Measurements from ENCODE around the gene SLC30A2.

Gene SLC30A2

GRCh38 chr1:26012864-26013263 is 33.1 kb downstream of the SLC30A2 start:
- TF ChIP-seq CTCF (conservative IDR thresholded peaks at IDR 0.05; ENCODE audit: control insufficient read depth, insufficient read depth, low read depth, low read length), result no peak
- DNase-seq (ENCODE audit: low read depth), result no peak

GRCh38 chr1:26010825-26011224 is 35.1 kb downstream of the SLC30A2 start:
- no peak overlapping the region for H3K4me3 ChIP-seq (ENCODE audit: control insufficient read depth, low read depth, low read length)
- TF ChIP-seq CTCF (conservative IDR thresholded peaks at IDR 0.05; ENCODE audit: control insufficient read depth, insufficient read depth, low read depth, low read length), result no peak
- DNase-seq (ENCODE audit: low read depth), result no peak

More at GRCh38 chr1:26012864-26013263, 33.1 kb downstream of the SLC30A2 start:
- no peak overlapping the region for H3K4me3 ChIP-seq (ENCODE audit: control insufficient read depth, low read depth, low read length)

GRCh38 chr1:26009796-26010447 is 36.0 kb downstream of the SLC30A2 start:
- H3K4me3 ChIP-seq (ENCODE audit: control insufficient read depth, low read depth, low read length), result no peak overlapping the region
- DNase-seq (ENCODE audit: low read depth), result no peak
- no peak for TF ChIP-seq CTCF (conservative IDR thresholded peaks at IDR 0.05; ENCODE audit: control insufficient read depth, insufficient read depth, low read depth, low read length)

GRCh38 chr1:26006710-26007109 is 39.2 kb downstream of the SLC30A2 start:
- no peak for TF ChIP-seq CTCF (conservative IDR thresholded peaks at IDR 0.05; ENCODE audit: control insufficient read depth, insufficient read depth, low read depth, low read length)
- H3K4me3 ChIP-seq (ENCODE audit: control insufficient read depth, low read depth, low read length), result no peak overlapping the region
- DNase-seq (ENCODE audit: low read depth), result no peak

GRCh38 chr1:26005434-26006105 is 40.3 kb downstream of the SLC30A2 start:
- no peak for DNase-seq (ENCODE audit: low read depth)
- TF ChIP-seq CTCF (conservative IDR thresholded peaks at IDR 0.05; ENCODE audit: control insufficient read depth, insufficient read depth, low read depth, low read length), result no peak
- no peak overlapping the region for H3K4me3 ChIP-seq (ENCODE audit: control insufficient read depth, low read depth, low read length)

- TF ChIP-seq CTCF (conservative IDR thresholded peaks at IDR 0.05; ENCODE audit: control insufficient read depth, insufficient read depth, low read depth, low read length), result no peak
- no peak for DNase-seq (ENCODE audit: low read depth)
These were observed 42.2 kb downstream of the SLC30A2 start for GRCh38 chr1:26003756-26004155.

More at GRCh38 chr1:26003756-26004155, 42.2 kb downstream of the SLC30A2 start:
- H3K4me3 ChIP-seq (ENCODE audit: control insufficient read depth, low read depth, low read length), result no peak overlapping the region
